Measurements from ENCODE around the gene PLEKHF1. TPM values are rescaled to one million over a fixed set of nuclear protein-coding genes. Genes with fewer than 3 reads are reported as not detected.

PLEKHF1 gene
- total and polyA plus RNA-seq, 2 experiments from 2014 or later: 10.1 to 25.1 TPM

DNA sequence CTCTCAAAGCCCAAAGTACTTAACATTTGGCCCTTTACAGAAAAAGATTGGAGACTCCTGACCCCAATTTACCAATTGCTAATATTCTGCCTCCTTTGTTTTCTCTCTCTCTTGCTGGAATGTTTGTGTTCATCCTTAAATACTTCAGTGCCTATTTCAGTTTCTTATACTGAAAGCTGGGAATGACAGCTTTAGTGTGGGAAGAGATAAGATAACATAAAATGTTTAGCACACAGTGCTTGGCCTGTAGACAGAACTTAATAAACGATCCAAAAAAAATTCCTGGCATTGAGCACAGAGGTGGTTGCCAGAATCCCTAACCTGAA lies 3.0 kb upstream of the PLEKHF1 start:
- peaks cover 16% of the 10 kb centered on the region for H3K4me1 Mint-ChIP-seq
- Histone ChIP-seq H3K4me3 (no peak overlapping the region), H3K79me2 (replicated peaks; ENCODE audit: insufficient read depth) (no peaks in the 10 kb centered on the region), H3K4me1 (ENCODE audit: insufficient read depth) (peaks cover 9% of the 10 kb centered on the region), H3K9me2 (ENCODE audit: insufficient read depth) (no peaks in the 10 kb centered on the region), H3F3A (replicated peaks; ENCODE audit: low read depth) (0 out of 2 replicates have a peak, but pooled peaks cover 6% of the 10 kb centered on the region), H3K36me3 (ENCODE audit: insufficient read depth) (no peaks in the 10 kb centered on the region), H3K27ac (ENCODE audit: low read depth) (no peak overlapping the region), H2AFZ (no peak overlapping the region), H3K27me3 (ENCODE audit: insufficient read depth) (no peaks in the 10 kb centered on the region), H4K20me1 (replicated peaks; ENCODE audit: insufficient read depth) (no peaks in the 10 kb centered on the region), H3K4me2 (no peak overlapping the region)
- no peak overlapping the region for H3K4me3 Mint-ChIP-seq
- DNase-seq (ENCODE audit: low spot score) (no peak), ATAC-seq (no peak)
- H3K27me3 Mint-ChIP-seq (ENCODE audit: insufficient read depth, low read depth, poor library complexity): peaks cover 9% of the 10 kb centered on the region
- no peaks in the 10 kb centered on the region for H3K9me3 Mint-ChIP-seq
- H3K27ac Mint-ChIP-seq: no peak overlapping the region
- H3K36me3 Mint-ChIP-seq (ENCODE audit: low read depth): no peaks in the 10 kb centered on the region
- no peak for TF ChIP-seq POLR2AphosphoS5 (IDR thresholded peaks at IDR 0.05; ENCODE audit: low read depth)
- TF ChIP-seq NANOG (IDR thresholded peaks at IDR 0.05; ENCODE audit: borderline replicate concordance): no peak
- TF ChIP-seq STAT1 (IDR thresholded peaks at IDR 0.05; ENCODE audit: unreplicated experiment): no peak
- TF ChIP-seq ZNF331 (CRISPR knock-in tag; IDR thresholded peaks at IDR 0.05; ENCODE audit: low read depth): no peak
- TF ChIP-seq ZNF114 (CRISPR knock-in tag; IDR thresholded peaks at IDR 0.05): no peak
- TF ChIP-seq, protein P1, sequence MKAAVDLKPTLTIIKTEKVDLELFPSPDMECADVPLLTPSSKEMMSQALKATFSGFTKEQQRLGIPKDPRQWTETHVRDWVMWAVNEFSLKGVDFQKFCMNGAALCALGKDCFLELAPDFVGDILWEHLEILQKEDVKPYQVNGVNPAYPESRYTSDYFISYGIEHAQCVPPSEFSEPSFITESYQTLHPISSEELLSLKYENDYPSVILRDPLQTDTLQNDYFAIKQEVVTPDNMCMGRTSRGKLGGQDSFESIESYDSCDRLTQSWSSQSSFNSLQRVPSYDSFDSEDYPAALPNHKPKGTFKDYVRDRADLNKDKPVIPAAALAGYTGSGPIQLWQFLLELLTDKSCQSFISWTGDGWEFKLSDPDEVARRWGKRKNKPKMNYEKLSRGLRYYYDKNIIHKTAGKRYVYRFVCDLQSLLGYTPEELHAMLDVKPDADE (IDR thresholded peaks at IDR 0.05): no peak
- TF ChIP-seq, protein P2, sequence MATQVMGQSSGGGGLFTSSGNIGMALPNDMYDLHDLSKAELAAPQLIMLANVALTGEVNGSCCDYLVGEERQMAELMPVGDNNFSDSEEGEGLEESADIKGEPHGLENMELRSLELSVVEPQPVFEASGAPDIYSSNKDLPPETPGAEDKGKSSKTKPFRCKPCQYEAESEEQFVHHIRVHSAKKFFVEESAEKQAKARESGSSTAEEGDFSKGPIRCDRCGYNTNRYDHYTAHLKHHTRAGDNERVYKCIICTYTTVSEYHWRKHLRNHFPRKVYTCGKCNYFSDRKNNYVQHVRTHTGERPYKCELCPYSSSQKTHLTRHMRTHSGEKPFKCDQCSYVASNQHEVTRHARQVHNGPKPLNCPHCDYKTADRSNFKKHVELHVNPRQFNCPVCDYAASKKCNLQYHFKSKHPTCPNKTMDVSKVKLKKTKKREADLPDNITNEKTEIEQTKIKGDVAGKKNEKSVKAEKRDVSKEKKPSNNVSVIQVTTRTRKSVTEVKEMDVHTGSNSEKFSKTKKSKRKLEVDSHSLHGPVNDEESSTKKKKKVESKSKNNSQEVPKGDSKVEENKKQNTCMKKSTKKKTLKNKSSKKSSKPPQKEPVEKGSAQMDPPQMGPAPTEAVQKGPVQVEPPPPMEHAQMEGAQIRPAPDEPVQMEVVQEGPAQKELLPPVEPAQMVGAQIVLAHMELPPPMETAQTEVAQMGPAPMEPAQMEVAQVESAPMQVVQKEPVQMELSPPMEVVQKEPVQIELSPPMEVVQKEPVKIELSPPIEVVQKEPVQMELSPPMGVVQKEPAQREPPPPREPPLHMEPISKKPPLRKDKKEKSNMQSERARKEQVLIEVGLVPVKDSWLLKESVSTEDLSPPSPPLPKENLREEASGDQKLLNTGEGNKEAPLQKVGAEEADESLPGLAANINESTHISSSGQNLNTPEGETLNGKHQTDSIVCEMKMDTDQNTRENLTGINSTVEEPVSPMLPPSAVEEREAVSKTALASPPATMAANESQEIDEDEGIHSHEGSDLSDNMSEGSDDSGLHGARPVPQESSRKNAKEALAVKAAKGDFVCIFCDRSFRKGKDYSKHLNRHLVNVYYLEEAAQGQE (IDR thresholded peaks at IDR 0.05; ENCODE audit: unreplicated experiment): no peak
- no peak for TF ChIP-seq EZH2 (IDR thresholded peaks at IDR 0.05; ENCODE audit: low read depth, unreplicated experiment)
- TF ChIP-seq, protein P3, sequence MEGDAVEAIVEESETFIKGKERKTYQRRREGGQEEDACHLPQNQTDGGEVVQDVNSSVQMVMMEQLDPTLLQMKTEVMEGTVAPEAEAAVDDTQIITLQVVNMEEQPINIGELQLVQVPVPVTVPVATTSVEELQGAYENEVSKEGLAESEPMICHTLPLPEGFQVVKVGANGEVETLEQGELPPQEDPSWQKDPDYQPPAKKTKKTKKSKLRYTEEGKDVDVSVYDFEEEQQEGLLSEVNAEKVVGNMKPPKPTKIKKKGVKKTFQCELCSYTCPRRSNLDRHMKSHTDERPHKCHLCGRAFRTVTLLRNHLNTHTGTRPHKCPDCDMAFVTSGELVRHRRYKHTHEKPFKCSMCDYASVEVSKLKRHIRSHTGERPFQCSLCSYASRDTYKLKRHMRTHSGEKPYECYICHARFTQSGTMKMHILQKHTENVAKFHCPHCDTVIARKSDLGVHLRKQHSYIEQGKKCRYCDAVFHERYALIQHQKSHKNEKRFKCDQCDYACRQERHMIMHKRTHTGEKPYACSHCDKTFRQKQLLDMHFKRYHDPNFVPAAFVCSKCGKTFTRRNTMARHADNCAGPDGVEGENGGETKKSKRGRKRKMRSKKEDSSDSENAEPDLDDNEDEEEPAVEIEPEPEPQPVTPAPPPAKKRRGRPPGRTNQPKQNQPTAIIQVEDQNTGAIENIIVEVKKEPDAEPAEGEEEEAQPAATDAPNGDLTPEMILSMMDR (conservative IDR thresholded peaks at IDR 0.05; ENCODE audit: low read depth in 2 of 2): no peak
- TF ChIP-seq EZH2phosphoT487 (IDR thresholded peaks at IDR 0.05; ENCODE audit: unreplicated experiment): no peak
- TF ChIP-seq, protein P4, sequence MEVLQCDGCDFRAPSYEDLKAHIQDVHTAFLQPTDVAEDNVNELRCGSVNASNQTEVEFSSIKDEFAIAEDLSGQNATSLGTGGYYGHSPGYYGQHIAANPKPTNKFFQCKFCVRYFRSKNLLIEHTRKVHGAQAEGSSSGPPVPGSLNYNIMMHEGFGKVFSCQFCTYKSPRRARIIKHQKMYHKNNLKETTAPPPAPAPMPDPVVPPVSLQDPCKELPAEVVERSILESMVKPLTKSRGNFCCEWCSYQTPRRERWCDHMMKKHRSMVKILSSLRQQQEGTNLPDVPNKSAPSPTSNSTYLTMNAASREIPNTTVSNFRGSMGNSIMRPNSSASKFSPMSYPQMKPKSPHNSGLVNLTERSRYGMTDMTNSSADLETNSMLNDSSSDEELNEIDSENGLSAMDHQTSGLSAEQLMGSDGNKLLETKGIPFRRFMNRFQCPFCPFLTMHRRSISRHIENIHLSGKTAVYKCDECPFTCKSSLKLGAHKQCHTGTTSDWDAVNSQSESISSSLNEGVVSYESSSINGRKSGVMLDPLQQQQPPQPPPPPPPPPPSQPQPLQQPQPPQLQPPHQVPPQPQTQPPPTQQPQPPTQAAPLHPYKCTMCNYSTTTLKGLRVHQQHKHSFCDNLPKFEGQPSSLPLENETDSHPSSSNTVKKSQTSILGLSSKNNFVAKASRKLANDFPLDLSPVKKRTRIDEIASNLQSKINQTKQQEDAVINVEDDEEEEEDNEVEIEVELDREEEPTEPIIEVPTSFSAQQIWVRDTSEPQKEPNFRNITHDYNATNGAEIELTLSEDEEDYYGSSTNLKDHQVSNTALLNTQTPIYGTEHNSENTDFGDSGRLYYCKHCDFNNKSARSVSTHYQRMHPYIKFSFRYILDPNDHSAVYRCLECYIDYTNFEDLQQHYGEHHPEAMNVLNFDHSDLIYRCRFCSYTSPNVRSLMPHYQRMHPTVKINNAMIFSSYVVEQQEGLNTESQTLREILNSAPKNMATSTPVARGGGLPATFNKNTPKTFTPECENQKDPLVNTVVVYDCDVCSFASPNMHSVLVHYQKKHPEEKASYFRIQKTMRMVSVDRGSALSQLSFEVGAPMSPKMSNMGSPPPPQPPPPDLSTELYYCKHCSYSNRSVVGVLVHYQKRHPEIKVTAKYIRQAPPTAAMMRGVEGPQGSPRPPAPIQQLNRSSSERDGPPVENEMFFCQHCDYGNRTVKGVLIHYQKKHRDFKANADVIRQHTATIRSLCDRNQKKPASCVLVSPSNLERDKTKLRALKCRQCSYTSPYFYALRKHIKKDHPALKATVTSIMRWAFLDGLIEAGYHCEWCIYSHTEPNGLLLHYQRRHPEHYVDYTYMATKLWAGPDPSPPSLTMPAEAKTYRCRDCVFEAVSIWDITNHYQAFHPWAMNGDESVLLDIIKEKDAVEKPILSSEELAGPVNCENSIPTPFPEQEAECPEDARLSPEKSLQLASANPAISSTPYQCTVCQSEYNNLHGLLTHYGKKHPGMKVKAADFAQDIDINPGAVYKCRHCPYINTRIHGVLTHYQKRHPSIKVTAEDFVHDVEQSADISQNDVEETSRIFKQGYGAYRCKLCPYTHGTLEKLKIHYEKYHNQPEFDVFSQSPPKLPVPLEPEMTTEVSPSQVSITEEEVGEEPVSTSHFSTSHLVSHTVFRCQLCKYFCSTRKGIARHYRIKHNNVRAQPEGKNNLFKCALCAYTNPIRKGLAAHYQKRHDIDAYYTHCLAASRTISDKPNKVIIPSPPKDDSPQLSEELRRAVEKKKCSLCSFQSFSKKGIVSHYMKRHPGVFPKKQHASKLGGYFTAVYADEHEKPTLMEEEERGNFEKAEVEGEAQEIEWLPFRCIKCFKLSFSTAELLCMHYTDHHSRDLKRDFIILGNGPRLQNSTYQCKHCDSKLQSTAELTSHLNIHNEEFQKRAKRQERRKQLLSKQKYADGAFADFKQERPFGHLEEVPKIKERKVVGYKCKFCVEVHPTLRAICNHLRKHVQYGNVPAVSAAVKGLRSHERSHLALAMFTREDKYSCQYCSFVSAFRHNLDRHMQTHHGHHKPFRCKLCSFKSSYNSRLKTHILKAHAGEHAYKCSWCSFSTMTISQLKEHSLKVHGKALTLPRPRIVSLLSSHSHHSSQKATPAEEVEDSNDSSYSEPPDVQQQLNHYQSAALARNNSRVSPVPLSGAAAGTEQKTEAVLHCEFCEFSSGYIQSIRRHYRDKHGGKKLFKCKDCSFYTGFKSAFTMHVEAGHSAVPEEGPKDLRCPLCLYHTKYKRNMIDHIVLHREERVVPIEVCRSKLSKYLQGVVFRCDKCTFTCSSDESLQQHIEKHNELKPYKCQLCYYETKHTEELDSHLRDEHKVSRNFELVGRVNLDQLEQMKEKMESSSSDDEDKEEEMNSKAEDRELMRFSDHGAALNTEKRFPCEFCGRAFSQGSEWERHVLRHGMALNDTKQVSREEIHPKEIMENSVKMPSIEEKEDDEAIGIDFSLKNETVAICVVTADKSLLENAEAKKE (CRISPR knock-in tag; IDR thresholded peaks at IDR 0.05): no peak
- no peak for TF ChIP-seq JUNB (IDR thresholded peaks at IDR 0.05; ENCODE audit: unreplicated experiment)
- no peak for TF ChIP-seq CREB1 (CRISPR knock-in tag; IDR thresholded peaks at IDR 0.05; ENCODE audit: low read depth)

Data from GM23338 (cell line).